Renal pelvis (tissue), 4 donors: ENCODE measurements around the gene CNKSR3. TPM values are rescaled to one million over a fixed set of nuclear protein-coding genes. Genes with fewer than 3 reads are reported as not detected.
A peak's percentile ranks its signal among the peaks of the same experiment; 100 is the strongest.

Source experiments
- DNase-seq: peaks from one replicate; pipeline ENCODE4 v3.0.0-alpha.2; 2013
- polyA plus RNA-seq, 3 donors: library from polyadenylated mRNA; unstranded; fragments of 120-200 nt; gene quantifications; one replicate each; pipeline ENCODE4 v1.2.1, GENCODE V29; 2013; ENCODE audit not compliant: insufficient read length in 3 of 3

Gene CNKSR3
- polyA plus RNA-seq, 3 donors = 51.9 to 62.0 (median 58.3) TPM

DNA sequence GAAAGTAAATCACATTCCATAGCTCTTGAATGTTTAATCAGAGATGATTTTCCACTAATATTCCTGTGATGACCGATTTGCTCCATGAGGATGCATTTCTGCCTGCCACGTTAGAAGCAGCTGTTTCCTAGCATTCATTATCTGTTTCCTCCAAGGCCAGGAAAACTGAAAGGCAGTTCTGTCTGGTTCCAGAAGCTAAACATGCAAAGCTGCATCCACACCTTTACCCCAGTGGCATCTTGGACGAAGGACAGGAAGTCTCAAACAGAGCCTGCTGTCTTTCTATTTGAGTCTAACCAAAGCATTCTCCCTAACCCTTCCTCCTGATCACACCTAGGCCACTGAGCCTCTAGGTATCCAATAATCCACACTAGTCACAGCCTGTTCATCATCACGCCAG is 27.6 kb downstream of the CNKSR3 start:
- no peak for DNase-seq

DNA sequence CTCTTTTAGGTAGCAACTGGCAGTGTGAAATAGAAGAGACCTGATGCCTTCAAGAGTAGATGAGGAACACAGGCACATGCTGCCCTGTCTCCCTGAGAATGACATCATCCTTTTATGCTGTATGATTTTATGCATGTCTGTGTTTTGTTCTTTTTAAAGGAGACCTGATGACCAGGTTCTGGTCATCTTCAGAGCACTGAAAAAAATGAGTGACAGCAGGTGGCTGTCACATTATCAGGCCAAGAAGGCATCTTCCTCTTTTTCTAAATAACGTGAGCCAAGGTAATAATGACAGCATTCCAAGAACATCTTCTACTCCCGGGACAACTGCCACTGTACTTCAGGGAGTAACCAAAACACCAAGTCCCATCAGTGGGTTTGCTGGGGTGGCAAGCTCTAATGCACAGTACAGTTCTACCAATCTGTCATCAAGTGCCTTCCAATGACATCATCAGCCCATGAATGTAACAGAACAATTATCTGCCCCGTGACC is 28.9 kb downstream of the CNKSR3 start:
- DNase-seq = no peak

DNA sequence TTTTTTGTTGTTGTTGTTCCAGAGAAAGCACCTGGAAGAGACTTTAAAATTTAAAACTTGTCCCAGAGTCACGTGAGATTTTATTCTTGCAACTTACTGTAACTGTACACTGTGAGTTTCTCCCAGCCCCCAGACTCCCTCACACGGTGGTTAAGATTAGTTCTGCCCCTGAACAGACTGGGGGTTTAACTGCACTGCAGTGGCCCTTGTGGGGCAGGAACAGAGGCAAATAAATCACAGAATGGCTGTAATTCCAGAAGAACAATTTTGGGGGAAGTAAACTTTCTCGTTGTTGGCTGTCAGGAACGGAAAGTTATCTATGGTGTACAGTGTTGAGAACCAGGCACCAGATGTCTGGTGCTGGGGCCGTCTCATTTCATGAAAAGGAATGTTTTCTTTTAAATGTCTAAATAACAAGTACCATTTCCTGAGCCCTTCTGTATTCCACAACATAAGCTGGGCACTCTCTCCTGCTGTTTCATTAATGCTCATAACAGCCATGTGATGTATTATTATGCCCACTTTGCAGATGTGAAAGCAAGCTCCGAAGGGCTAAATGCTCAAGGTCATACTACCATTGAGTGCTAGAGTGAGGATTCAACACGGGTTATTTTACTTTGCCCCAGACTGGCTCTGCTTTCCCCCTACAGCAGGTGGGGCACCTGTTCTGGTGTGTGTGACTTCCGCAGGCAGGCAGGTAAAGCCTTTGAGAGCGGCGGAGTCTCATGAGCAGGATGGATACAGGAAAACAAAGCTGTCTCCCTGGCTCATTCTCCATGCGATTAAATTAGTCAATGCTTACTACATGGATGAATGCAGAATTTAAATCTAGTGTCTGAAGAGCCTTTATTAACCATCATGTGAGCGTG is 30.5 kb downstream of the CNKSR3 start:
- DNase-seq = peak; percentile 76

DNA sequence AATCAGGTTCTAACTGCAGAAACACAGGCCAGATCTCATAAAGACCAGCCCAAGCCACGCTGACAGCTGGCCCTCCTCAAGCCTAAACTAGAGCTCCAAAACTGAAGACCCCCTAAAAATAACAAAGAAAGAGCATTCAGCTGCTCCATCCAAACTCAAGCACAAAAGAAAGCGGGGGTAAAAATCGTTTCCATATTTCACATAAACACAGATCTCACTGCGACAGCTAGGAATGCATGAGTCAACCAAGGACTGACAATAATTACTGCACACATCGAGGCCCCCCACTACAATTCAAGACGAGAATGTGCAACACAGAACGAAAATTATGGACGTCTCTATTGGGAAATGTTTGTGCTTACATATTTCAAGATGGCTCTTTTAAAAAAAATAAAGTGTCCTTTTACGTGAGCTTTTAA is 31.1 kb downstream of the CNKSR3 start:
- DNase-seq = no peak

DNA sequence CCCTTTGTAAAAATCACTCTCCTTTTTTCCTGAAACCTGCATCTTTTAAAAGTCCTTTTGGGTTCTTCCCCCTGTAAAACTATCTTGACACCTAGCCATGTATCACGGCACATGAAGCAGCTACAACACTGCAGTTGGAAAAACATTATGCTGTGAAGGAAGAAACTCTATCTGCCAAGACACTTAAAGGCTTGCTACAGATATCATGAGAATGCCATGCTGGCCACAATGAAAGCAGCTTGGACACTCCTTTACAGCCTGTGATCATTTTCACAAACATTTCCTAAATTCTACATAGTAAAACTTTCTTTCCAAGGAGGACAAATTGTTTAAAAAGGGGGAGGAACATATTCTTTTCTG is 31.8 kb downstream of the CNKSR3 start:
- DNase-seq = no peak

- no peak for DNase-seq
Measured at GRCh38 chr6:154478021-154478700, 32.3 kb downstream of the CNKSR3 start.

- no peak for DNase-seq
Measured at GRCh38 chr6:154476494-154476893, 34.0 kb downstream of the CNKSR3 start.

GRCh38 chr6:154474648-154475428 is 35.6 kb downstream of the CNKSR3 start:
- no peak for DNase-seq

DNA sequence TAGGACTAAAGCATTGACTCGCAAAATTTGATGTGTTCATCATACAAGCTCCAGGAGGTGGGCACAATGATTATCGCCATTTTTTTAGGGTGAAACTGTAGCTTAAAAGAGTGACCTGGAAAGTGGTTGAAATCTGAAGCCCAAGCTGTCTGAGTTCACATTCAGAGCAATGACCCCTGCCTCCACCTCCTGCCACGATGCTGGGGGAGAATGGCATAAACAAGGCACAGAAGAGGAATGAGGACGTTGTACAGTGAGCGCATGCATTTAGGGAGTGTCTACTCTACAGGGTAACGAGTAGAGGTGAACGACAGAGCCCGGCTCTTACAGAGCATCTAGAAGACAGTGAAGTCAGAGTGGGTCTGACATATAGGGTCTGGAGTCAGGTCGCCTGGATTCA is 37.2 kb downstream of the CNKSR3 start:
- no peak for DNase-seq

- no peak for DNase-seq
Measured at GRCh38 chr6:154471609-154472362, 38.7 kb downstream of the CNKSR3 start.

DNA sequence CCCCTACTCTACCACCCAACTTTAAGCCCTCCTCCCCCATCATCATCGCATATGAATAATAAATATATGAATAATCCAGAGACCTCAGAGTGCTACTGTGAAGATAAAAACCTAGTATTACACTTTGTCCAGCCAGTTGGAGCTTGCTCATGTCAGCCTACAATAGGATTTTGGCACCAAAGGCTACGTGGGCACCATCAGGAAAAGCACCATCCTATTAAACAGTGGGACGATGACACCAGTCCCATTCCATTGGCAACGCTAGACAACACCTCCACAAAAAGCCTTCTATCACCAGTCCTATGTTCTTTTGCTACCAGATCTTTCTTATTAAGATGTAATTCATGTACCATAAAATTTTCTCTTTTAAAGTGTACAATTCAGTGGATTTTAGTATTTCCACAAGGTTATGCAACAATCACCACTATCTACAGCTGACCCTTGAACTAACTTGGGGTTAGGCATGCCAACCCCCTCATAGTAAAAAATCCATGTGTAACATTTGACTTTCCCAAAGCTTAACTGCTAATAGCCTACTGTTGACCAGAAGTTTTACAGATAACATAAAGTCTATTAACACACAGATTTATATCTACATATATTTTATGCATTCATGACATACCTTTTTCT is 41.1 kb downstream of the CNKSR3 start:
- DNase-seq = no peak

DNA sequence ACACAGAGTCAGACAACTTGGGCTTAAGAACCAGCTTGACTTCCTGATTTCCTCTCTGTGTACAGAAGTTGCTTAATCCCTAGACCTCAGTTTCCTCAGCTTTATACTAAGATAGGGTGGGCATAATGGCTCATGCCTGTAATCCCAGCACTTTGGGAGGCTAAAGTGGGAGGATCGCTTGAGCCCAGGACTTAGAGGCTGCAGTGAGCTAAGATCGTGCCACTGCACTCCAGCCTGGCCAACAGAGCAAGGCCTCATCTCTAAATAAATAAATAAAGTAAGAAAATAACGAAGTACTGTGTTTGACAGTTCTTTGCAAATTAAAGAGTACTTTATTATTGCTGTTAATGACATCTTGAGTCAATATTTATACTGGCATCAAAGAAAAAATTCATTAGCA is 41.7 kb downstream of the CNKSR3 start:
- no peak for DNase-seq

DNA sequence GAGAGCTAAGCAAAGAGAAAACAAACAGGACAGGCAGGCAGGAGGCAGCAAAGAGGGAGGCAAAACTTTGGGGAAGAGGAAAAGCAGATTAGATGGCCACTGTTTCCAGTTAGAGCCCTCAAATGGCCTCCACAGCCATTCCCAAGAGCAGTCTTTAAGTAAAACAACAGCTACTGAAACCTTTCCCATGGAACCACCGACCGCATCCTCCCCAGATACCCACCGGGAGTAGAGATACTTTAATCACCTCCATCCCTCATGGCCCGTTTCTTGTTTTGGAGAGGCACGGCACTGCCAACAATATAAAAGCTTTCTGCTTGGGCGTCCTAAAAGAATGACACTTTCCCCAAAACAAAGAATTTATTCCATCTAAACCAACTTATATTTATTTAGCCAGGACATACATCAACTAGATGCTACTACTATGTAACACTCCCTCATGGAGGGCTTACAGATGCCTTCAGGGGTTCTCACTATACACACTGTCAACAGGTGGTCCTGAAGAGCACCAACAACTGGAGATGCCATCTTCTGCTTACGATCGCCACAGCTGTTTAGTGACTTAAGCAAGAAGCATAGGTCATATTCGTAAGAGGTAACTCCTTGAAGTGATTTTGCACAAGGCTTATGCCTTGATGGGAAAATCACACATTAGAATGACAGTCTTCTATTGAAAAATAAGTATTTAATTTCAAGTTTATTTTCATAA is 43.4 kb downstream of the CNKSR3 start:
- no peak for DNase-seq

- DNase-seq = no peak
Measured at GRCh38 chr6:154466139-154466538, 44.3 kb downstream of the CNKSR3 start.

DNA sequence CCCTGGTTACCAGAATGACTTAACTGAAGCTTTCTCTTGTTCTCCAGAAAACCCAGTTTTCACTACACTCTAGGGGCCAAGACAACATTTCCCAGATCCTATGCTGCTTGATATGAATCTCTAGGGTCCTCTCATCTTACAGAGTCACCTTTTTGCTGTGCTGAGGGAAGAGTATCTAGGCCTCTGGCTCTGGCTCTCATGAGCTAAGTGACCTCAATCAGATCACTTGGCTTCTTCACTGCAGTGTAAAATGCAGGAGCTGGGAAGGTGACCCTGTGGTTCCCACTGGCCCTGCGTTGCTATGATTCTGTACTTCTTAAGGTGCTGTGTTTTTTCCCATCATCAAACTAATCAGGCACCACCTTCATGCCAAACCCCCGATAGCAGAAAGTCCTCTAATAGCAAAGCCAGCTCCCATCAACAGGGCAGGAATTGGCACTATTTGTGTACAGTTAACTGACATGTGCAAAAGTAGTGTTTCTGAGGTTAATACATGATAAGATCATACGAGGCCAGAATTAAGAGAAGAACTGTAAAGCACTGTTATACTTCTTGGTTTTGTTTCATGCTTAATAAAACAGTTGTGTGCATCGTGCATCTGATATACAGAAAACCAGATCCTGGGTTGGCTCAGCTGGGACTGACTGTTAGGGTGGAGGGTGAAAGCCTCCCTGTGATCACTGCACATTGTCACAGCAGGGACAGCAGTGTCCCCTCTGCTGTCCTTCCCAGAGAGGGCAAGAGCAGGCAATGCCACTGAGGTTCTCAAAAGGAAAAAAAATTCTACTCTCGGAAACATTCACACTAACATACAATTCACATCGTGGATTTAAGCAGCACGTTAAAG is 46.7 kb downstream of the CNKSR3 start:
- no peak for DNase-seq

GRCh38 chr6:154462425-154462824 is 48.1 kb downstream of the CNKSR3 start:
- no peak for DNase-seq

- no peak for DNase-seq
Measured at GRCh38 chr6:154461348-154461747, 49.1 kb downstream of the CNKSR3 start.

GRCh38 chr6:154460306-154461071 is 50.0 kb downstream of the CNKSR3 start:
- no peak for DNase-seq

GRCh38 chr6:154459513-154459912 is 51.0 kb downstream of the CNKSR3 start:
- no peak for DNase-seq
